GM21360 (cell line): Measurements from ENCODE around the gene SEL1L3.

Experiments used
- ATAC-seq: cut with Tn5 transposase; IDR thresholded peaks from one replicate; pipeline ENCODE4 v1.9.1; 2021; ENCODE audit warnings: mild to moderate bottlenecking, moderate library complexity; ENCODE audit not compliant: unreplicated experiment

Gene SEL1L3

DNA sequence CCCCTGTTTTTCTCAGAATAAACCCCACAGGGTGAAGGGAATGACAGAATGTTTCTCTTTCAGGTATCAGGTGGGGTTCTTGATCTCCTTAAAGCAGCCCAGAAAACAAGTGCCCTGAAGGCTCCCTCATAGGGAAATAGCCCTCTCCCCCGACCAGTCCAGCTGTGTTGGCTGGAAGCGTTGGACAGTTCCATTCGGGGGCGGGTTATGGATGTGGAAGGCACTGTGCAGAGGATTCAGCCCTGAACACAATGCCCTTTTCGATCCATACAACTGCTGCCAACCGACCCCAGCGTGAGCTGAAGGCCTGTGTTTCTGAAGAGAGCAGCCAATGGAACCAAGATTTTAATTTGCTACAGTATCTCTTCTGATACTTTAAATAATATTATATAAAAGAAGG, 41.5 kb downstream of the SEL1L3 start:
- ATAC-seq: no peak

DNA sequence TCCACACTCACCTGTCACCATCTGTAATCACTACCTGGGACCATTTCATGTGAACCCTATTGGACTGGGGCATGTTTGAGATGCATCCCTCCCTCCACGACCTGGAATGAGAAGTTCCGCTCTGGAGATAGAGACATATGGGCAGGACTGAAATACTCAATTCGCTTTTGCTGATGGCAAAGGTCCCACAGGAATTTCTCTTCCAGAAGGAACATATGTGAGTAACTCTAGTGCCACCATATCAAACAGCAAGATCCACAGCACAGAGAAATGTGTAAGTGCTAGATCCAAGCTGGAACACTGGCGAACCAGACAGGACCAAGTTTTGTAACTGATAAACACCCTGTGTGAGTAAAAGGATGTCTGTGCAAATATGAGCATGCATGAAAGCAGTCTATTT, 43.9 kb downstream of the SEL1L3 start:
- no peak for ATAC-seq

GRCh38 chr4:25818371-25818871, 44.4 kb downstream of the SEL1L3 start:
- ATAC-seq: no peak

- no peak for ATAC-seq
Measured at GRCh38 chr4:25817059-25817681, 45.6 kb downstream of the SEL1L3 start.

- no peak for ATAC-seq
Measured at GRCh38 chr4:25816591-25817058, 46.2 kb downstream of the SEL1L3 start.

- no peak for ATAC-seq
Measured at GRCh38 chr4:25815586-25815985, 47.2 kb downstream of the SEL1L3 start.

- no peak for ATAC-seq
Measured at GRCh38 chr4:25814301-25815136, 48.3 kb downstream of the SEL1L3 start.

DNA sequence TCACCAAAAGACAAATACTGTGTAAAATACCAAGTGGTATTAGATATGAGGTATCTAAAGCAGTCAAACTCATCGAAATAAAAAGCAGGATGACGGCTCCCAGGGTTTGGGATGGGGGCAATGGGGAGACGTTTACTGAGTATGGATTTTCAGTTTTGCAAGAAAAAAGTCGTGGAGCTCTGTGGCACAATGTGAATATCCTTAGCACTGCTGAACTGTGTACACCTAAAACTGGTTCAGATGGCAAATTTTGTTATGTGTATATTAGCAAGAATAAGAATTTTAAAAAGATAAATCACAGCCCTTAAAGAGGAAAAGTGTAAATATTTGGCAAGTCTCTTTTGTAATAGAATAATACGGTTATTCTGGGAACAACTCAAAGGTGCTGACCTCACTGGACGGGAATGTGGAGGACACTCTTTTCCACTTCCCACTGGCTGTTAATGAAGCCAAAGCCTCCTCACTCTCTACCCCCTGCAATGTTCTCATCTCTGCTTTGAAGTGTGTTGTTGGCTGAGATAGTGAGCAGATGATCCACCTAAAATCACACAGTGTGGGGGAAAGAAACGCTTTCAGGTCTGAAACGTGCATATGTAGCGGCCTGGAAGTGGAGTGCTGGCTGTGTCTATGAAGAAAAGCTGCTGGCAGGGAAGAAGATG, 49.2 kb downstream of the SEL1L3 start:
- ATAC-seq: no peak

DNA sequence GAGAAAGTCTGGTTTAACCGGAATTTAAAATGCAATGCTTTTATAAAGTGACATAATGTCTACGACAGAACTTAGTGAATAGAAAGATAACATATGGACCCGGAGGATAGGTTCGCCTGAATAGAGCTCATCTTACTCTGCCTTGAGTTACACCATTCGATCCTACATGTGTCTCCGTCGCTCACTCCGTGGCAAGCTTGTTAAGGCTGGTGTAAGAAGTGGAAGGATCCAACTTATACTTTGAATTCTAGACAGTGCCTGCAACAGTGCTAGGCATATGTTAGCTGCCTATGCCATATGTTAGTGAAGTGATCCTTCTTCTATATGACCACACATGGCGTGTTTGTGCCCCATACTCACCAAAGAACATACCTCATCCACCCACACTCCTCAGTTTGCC, 50.9 kb downstream of the SEL1L3 start:
- ATAC-seq: no peak

DNA sequence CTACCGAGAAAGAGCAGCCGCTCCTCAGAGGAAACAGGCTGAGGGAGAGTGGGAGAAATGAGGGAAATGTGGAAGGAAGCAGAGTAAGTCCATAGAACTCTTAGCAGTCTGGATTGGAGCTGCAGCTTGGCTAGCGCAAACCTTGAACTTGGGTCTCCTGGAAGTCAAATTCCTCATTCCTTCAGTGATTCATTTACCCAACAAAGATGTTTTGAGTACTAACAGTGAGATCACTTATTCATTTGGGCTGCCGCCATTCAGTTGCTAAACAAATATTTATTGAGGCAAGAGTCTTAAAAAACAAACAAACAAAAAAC, 51.5 kb downstream of the SEL1L3 start:
- ATAC-seq: no peak

DNA sequence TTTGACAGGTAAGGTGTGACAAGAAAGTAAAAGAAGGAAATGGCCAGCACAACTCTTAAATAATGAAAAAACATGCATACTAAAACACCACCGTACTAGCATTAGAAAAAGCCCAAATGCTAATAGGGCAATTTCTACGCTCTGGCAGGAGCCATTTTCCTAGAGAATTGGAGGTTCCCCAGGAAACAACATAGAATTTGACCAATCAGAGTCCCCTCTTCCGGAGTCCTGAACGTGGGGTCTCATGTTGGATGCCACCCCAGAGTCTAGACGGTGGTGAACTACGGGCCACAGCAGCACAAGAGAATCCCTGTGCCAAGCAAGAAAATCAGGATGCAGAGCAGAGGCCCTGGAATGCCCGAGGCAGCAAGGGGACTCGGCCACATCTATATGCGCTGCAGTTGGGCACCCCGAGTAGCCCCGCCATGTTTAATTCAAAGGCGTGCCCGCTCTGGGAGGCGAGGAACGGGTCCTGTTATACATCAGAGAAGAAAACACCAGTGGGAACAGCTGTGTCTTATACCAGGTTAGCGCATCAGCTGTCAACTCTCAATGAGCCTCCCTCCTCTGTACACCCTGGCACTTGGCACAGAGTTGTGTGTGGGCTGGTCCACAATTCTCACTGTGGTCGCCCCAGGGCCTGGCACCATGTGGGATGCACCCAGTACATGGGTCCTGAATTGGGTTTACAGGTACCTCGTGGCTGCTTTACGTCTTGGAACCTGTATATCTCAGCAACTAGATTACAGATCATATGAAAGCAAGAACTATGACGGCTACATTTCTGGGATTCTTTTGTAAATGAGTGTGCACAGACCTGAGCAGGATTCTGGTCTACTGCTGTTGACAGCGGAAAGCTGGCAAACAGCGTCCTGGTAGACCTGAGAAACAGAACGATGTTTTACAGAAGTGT, 52.1 kb downstream of the SEL1L3 start:
- no peak for ATAC-seq

GRCh38 chr4:25809996-25810395, 52.8 kb downstream of the SEL1L3 start:
- no peak for ATAC-seq

DNA sequence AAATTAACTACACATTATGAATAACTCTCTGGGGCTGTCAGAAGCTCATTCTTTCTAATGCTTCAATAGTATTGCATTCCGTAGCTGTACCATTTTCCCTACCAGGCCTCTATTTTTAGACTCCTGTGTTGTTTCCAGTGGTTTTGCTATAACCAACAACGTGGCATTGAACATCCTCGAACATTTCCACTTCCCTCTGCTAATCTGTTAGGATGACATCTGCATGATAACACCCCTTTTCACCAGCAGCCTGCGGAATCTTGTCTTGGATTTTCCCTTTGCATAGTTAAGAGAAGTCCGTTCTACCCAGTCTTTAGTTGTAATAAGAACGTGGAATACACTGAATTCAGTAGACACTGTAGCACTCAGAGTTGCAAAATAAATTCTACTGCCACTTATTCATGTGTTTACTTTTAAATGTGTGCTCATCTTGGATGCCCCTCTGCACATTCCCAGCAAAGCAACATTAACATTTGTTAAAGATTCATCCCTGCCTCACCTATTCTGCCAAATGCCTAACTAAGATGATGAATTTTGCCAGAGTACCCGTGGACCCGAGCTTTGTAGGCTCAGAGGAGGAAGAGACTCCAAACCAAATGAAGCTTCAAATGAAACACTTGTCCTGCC, 55.6 kb downstream of the SEL1L3 start:
- no peak for ATAC-seq

DNA sequence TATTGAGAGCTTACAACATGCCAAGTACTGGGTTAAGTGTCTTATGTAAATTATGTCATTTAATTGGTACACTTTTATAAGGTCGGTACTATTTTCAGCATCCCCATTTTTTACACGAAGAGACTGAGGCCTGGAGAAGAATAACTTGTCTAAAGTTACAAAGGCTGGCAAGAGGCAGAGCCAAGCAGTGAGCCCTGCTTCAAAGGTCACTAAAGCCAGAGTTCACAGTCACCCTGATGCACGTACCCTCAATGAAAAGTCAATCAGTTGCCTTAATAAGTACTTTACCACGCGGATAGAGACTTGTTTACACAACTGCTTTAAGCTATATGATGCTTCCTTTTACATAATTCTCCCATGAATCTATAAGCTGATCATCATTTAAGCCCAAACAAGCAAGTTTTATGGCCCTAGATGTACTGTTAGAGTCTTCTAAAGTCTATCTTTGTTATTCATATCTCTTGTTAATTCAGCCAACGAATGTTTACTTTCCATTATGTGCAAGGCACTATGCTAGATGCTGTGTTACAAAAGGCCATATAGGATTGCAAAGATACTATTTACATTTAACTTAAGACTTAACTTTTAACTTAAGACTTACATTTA, 57.4 kb downstream of the SEL1L3 start:
- ATAC-seq: no peak

DNA sequence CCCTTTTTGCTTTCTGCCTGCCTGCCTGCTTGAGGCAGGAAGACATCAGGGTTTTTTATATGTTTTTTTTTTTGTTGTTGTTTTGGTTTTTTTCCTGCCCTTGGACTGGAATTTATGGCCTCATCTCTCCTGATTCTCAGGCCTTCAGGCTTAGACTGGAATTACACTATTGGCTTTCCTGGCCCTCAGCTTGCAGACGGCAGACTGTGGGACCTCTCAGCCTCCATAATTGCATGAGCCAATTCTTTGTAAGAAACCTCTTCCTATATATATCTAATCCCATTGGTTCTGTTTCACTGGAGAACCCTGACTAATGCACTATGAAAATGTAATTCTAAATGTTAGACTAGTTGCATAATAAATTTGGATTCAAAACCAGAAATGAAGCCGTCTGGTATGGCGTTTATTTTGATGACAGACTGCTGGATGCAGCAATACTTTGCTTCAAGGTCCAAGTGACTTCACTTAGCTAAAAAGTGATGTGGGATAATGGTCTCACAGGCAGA, 59.0 kb downstream of the SEL1L3 start:
- no peak for ATAC-seq

DNA sequence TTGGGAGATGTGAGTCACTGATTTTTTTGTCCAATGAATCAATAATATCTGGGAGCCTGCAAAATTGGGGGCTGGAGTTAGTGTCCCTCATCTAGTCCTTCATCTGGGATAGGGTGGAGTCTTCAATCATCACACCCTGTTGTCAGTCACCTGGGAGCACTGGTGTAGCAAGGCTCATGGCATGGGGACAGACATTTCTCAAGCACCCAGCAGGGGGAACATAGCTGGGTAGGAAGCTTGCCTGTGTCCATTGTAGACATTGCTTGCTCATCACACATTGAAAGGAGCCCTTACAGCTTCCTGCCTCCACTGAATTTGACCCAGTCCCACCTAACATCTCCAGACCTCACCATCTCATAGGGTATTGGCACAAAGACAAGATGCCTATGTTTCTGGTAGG, 61.2 kb downstream of the SEL1L3 start:
- no peak for ATAC-seq

DNA sequence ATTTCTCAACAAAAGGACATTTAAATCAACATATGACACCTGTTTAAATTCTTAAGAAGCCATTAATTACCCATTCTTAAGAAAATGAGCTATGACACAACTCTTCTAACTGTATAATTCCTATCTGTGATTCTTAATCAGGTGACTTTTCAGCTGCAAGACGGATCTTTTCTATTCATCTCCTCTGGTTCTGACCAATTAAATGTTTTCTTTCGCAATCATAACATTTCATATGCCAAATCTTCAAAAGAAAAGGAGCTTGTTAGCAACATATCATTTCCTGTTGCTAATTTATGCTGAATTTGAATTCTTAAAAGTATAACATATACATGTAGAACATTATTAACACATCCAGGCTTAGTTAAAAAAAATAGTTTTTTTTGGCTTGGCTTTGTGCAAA, 62.5 kb downstream of the SEL1L3 start:
- ATAC-seq: no peak

GRCh38 chr4:25799522-25799921, 63.3 kb downstream of the SEL1L3 start:
- no peak for ATAC-seq

- ATAC-seq: no peak
Measured at GRCh38 chr4:25797136-25797535, 65.7 kb downstream of the SEL1L3 start.
